NT2/D1 (cell line): ENCODE data around the gene PPIB.

Source experiments
- YY1 ChIP-seq: IDR thresholded peaks from 2 replicates; pipeline ENCODE4 v1.6.1; 2011; ENCODE audit not compliant: insufficient read length, insufficient read depth
- ZNF274 ChIP-seq: IDR thresholded peaks from 2 replicates; pipeline ENCODE4 v1.6.1; 2011; ENCODE audit warnings: mild to moderate bottlenecking, low read depth, low read length

DNA sequence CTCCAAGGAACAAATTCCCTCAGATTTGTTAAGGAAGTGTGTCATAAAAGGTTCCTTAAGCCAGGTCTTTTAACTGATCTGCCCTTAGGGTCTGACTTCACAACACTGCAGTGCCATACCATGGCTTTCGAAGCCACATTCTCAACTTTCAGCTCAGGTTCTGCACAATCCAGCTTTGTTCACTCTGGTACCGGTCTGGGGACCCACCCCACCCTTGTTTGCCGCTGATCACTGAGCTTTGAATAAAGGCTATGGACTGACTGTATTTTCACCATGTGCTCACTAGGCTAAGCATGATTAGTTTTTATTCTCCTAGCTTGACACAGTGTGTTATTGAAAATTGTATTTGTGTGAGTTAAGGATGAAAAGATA is 51.2 kb downstream of the PPIB start:
- TF ChIP-seq ZNF274 (no peak), YY1 (no peak)
